Left kidney (tissue), 8 donors: ENCODE data around the gene MPDZ. TPM values are rescaled to one million over a fixed set of nuclear protein-coding genes. Genes with fewer than 3 reads are reported as not detected.

Experiments used
- DNase-seq: peaks from one replicate; pipeline ENCODE4 v3.0.0-alpha.2; 2013
- long read RNA-seq, 8 donors: transcript quantifications; one replicate each; lab custom pipeline, GENCODE V29; 2026
- polyA plus RNA-seq: library from polyadenylated mRNA; unstranded; fragments of 120-200 nt; gene quantifications from one replicate; pipeline ENCODE4 v1.2.1, GENCODE V29; 2013; ENCODE audit not compliant: insufficient read length

Gene MPDZ, protein sequence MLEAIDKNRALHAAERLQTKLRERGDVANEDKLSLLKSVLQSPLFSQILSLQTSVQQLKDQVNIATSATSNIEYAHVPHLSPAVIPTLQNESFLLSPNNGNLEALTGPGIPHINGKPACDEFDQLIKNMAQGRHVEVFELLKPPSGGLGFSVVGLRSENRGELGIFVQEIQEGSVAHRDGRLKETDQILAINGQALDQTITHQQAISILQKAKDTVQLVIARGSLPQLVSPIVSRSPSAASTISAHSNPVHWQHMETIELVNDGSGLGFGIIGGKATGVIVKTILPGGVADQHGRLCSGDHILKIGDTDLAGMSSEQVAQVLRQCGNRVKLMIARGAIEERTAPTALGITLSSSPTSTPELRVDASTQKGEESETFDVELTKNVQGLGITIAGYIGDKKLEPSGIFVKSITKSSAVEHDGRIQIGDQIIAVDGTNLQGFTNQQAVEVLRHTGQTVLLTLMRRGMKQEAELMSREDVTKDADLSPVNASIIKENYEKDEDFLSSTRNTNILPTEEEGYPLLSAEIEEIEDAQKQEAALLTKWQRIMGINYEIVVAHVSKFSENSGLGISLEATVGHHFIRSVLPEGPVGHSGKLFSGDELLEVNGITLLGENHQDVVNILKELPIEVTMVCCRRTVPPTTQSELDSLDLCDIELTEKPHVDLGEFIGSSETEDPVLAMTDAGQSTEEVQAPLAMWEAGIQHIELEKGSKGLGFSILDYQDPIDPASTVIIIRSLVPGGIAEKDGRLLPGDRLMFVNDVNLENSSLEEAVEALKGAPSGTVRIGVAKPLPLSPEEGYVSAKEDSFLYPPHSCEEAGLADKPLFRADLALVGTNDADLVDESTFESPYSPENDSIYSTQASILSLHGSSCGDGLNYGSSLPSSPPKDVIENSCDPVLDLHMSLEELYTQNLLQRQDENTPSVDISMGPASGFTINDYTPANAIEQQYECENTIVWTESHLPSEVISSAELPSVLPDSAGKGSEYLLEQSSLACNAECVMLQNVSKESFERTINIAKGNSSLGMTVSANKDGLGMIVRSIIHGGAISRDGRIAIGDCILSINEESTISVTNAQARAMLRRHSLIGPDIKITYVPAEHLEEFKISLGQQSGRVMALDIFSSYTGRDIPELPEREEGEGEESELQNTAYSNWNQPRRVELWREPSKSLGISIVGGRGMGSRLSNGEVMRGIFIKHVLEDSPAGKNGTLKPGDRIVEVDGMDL (N-terminal part only)
- polyA plus RNA-seq: 61.0 TPM
- long read RNA-seq, donor 1: 0 reads
- long read RNA-seq, donor 2, partial matches to known transcripts: 8 of 8 reads
- long read RNA-seq, donor 2, other reads (novel, unspliced or antisense): 0 of 8 reads
- long read RNA-seq, donor 3: 0 reads
- long read RNA-seq, donor 4: 0 reads
- long read RNA-seq, donor 5: 0 reads
- long read RNA-seq, donor 6: 0 reads
- long read RNA-seq, donor 7, partial matches to known transcripts: 5 of 5 reads
- long read RNA-seq, donor 7, other reads (novel, unspliced or antisense): 0 of 5 reads
- long read RNA-seq, donor 8: 0 reads

DNA sequence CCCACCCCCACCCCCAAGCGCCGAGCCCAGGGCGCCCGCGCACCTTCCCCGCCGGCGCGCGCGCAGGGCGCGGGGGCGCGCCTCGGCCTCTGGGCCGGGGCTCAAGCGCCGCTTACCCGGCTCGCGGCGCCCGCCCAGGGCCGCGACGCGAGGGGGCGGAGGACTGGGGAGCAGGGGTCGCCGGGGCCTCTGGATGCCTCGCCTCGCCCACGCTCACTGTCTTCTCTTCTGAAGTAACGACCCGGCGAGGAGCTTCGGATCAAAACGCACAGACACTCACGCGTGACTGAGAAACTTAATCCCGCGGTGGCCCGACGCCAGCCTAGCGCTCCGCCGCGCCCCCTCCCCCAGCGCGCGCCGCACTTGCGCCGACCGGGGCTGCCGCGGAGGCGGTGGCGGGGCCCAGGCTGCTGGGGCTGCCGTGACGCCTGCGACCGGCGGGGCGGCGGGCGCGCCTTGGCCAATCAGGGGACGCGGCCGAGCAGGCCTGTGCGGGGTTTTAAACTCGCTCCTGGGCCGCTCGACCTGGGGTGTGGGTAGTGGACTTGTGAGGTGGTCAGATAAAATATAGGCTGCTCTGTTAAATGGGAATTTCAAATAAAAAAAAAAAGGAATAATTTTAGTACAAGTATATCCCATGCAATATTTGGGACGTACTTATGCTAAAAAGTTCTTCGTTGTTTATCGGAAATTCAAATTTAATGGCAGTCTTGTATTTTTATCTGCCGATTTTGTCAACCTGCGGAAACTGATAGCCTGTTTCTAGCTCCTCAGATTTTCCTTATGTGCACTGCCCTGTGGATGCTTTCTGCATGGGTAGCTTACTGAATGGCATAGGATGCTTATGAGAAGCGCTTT is at the start of gene MPDZ:
Gene MPDZ (minus strand): TSS at position 409 of the 858 bp plus-strand sequence. CDS start 29,377 bp downstream, outside the sequence.
- peak; percentile 75 for DNase-seq

DNA sequence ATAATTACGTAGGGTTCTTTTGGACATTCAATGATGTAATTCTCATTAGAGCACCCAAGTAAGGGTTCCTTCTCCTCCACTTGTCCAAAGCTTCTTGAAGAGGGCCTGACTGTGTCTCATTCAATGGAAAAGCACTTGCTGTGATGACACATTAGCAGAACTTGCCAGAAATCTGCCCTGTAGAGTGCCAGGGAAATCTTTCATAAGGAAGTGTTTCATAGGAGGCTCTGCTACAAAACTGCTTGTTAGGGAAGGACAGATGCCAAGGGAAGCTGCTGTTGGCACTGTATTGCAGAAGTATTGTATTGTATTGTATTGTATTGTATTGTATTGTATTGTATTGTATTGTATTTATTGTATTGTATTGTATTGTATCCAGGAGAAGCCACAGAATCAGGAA is 45.5 kb upstream of the MPDZ start:
- no peak for DNase-seq

DNA sequence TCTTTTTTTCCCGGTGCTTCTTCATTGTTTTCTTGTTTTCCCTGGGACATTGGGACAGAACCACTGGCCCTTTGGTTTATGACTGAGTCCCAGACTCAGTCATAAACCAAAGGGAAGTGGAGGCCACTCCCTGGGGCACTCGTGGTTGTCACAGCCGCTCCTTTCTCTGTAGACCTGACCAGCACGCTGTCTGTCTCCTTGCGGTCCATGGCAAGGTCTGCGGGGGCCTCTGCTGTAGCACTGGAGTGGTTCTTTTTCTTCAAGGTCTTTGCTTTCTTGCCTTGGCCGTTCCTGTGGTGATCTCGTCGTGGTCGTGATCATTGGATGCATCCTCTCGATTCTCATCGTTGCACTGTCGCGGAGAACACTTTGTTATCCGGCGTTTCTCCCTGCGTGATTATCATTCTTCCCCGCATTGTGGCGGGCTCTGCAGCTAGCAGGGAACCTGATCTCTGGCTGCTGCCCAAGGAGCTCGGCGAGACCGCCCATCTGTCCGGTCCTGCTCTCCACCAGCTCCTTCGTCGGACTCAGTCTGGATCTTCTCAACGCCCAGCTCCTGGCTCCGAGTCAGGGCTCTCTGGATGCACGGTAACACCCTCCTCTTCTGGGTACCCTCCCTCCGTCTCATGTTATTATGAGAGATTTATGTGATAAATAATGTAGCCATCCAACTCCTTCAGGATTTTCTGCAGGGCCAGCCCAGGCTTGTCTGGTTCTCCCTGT is 43.5 kb upstream of the MPDZ start:
- no peak for DNase-seq

DNA sequence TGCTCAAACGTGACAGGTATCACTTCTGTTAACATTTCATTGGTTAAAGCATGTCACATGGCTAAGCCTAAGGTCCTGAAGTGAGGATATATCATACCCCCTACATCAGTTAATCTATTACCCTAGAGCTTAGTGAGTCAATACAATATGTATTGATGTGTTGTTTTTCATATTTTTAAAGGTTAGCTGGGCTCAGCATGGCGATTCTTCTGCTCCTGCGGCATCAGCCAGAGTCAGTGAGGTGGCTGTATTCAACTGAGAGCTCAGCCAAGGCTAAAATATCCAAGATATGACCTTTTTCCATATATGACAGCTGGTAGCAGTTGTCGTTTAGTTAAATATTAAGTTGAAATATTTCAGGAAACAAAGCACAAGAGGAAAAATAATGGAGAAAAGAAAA is 38.5 kb upstream of the MPDZ start:
- DNase-seq: no peak

DNA sequence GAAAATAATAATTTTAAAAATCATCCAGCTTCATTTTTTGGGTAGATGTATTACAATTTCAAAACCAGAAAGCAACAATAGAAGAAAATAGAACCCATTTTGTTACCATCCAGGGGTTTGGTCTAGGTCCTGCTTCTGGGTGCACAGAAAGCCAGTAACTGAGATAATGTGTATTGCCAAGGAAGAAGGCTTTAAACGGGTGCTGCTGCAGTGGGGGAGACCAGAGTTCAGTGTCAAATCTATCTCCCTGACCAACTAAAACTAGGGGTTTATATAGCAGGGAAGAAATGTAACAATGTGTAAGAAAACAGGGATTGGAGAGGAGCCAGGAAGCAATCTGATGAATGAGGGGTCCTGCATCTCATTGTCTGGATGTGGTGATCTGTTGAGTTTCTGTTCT is 17.5 kb upstream of the MPDZ start:
- no peak for DNase-seq

DNA sequence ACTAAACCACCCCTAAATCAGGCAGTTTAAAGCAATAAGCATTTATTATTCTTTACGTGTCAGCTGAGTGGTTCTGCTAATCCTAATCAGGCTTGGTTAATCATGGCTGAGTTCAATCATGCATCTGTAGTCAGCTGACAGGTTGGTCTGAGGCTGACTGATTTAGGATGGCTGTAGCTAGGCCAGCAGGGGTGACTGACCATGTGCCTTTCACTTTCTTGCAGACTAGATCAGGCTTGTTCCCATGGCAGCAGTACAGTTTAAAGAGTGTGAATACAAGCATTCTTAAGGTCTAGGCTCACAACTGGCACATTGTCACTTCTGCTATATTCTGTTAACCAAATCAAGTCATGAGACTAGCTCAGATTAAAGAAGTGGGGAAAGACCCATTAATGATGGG is 16.1 kb upstream of the MPDZ start:
- no peak for DNase-seq

DNA sequence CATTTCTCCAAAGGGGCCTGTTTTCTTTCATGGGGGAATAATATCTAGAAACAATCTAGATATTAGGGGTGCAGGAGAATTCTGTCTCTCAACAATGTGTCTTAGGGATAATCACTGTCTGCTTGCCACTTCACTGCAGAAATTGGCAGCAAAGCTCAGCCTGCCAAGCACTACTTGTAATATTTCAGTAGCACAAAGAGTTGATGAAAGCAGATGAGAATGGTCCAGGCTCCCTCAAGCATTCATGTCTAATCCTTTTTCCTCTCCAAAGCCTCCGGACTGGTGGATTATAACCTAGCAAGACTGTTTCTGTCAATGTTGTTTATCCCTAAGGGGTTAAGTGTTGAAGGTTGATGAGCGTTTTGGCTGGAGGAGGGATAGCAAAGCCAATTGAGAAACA is 13.3 kb upstream of the MPDZ start:
- no peak for DNase-seq

DNA sequence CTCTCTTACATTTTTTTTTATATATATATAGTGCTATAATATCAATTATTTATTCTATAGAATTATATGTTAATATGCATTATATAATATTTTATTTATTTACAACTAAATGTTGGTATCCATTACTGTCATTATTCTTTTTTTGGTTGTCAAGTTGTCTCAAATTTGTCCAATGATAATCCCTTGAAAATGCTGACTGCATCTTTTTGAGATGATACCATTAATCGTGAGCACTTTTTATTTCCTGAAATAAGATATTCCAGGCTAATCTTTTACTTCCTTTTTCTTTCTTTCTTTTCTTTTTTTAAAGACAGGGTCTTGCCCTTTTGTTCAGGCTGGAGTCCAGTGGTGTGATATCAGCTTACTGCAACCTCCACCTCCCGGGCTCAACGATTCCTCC is 12.7 kb upstream of the MPDZ start:
- DNase-seq: no peak

DNA sequence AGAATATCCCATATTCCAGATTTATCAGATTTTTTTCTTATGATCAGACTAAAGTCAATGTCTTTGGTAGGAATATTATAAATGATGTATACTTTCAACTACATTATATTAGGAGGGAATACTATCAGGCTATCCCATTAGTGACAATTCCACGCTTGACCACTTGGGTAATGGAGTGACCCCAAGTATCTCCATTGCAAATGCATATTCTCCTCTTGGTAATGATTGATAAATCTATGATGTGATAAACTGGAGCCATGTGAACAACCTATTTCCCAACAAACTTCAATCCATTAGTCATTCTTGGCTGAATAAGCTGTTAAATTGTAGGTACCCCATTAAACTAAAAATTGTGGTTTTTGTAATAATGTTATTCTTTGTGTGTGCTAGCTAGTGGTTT is 12.2 kb upstream of the MPDZ start:
- no peak for DNase-seq

DNA sequence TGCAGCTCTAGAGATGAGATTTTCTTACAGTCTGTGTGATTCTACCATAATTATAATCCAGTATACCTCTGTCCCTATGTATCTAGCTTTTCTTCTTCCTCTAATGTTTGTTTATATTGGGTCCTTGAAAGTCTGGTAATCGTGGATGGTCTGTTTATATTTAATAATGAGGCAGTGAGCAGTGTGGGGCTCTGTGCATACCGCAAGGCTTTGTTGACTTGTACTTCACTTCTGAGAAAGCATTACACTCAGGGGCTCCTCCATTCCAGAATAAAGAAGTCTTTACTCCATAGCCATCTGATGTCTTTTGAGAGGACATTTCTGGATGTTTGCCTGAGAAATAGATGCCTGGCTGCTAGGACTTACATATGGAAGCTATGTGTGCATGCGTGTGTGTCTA is 4.5 kb upstream of the MPDZ start:
- DNase-seq: no peak

DNA sequence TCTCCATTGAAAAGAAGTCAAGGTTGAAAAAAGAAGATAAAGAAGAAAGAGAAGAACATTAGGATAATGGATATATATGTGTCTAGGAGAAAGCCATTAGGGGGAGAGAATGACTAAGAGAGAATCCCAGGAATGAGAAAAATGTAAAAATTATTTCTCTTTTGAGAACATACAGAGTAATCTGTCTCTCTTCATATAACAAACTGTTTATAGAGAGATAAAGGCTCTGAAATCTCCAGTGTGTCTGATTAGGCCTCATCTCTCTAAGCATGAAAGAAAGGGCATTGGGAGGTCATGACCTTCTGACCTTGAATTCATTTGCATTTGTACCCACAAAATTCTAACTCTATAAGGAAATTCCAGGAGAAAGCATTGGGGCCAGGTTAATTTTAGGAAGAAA is 3.5 kb upstream of the MPDZ start:
- DNase-seq: no peak

DNA sequence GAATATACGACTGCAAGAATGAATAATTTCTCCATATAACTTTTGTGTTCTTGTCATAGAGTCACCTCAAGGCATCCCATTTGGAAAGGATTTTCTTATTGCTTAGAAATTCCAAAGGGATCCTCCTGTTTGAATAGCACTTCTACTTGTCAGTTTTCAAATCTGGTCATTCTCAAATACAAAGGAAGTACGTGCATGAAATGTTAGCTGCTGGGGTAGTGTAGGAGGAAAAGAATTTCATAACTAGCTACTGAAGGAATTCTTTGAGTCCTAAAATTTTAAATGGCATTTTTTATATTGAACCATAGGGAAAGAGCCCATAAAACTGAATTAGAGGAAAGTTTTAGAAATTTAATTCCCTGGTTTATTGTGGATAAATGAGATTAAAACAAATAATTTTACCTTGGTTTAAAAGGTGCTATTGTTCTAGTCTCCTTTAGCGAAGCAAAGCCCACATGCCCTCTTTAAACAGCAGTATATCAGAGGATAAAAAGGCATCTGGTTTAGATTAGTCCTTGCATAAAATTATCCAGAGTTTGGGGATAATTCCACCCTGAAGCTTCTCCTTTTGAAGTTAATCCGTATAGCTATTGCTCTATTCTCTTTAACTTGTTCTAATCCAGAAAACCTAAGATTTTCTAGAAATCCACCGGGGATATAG is 2.0 kb upstream of the MPDZ start:
- no peak for DNase-seq

DNA sequence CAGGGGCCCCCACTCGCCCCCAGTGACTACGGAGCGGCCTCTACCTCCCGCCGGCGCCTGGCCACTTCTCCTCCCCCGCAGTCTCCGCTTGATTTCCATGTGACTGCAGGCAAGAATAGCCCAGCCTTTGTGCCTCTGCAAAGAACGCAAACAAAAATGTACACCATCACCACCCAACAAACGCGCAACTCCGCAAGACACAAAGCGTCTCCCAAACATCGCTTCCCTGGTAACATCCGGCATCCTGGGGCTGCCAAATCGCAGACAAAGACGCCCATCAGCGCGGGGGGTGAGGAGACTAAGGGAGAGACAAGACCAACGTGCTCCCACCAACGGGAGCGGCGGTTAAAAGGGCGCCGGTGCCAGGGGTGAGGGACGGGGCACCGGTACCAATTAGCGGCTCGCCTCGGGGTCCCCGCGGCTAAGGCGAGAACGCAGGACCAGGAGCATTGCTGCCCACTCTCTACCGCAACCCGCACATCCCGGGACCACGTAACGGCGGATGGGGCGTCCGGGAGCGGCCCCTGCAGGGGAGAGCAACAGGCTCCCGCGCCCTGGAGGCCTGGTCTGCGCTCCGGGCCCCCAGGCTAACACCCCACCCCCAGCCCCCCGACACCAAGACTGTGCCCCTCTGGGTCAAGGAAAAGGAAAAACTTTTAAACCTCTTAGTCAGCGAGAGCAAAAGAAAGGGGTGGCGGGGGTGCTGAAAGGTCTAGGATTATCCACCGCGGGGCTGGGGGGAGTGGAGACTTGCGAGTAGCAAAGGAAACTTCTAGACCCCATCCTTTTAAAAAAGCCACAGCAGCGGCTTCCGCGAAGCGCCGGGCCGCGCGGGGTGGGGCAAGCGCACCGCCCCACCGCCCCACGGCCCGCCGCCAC is 885 bp downstream of the MPDZ start:
- DNase-seq: peak; percentile 60

DNA sequence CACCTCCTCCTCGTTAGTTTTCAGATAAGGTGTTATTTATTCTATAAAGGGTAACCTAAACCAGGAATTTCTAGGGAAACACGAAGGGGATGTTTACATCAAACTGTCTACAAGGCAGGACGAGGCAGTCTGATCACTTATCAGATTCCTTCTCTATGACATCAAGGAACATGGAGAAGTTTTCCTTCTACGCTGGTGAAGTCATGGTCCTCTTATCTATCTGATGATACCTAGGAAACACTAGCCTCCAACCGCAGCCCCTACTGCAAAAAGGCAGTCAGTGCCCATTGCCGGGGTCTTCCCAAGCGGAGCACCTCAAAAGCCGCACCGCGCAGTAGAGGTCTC is 1.5 kb downstream of the MPDZ start:
- DNase-seq: no peak

DNA sequence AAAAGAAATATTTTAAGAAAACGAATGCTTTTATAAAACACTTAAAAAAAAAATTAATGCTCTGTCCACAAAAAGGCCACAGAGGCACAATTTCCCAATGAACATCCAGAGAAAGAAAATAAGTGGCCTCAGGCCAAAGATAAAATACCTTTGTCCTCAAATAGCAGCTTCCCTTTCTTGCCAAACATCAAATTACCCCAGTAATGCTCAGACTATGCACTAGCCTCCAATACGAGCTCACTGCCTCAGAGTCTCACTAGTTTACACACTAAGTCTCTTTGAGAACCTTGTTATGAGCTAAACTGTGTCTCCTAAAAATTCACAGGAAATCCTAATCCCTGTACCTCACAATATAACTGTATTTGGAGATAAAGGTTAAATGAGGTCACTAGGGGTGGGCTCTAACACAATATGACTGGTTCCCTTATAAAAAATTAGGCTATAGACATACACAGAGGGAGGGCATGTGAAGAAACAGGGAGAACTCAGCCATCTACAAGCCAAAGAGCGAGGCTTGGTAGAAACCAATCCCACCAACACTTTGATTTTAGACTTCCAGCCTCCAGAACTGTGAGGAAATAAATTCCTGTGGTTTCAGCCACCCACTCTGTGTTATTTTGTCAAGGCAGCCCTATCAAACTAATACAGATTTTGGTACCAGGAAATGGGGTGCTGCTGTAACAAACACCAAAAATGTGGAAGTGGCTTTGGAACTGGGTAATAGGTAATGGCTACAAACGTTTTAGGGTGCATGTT is 4.4 kb downstream of the MPDZ start:
- DNase-seq: no peak

DNA sequence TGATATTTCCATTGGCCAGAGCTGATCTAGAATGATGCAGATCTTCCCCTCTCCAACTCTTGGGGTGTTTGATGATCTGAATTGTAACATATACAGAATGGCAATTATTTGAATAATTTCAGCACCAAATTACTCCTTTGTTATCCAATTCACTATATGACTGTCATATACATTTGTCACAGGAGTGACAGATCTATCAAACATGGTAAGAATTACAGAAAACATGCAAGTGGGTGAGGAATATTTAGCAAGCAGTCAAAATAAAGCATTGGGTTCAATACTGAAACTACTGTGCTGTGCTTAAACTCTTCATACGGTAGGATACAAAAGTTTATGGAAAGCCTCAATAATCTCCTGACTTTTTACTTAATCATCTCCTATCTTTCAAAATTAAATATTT is 8.8 kb downstream of the MPDZ start:
- no peak for DNase-seq

DNA sequence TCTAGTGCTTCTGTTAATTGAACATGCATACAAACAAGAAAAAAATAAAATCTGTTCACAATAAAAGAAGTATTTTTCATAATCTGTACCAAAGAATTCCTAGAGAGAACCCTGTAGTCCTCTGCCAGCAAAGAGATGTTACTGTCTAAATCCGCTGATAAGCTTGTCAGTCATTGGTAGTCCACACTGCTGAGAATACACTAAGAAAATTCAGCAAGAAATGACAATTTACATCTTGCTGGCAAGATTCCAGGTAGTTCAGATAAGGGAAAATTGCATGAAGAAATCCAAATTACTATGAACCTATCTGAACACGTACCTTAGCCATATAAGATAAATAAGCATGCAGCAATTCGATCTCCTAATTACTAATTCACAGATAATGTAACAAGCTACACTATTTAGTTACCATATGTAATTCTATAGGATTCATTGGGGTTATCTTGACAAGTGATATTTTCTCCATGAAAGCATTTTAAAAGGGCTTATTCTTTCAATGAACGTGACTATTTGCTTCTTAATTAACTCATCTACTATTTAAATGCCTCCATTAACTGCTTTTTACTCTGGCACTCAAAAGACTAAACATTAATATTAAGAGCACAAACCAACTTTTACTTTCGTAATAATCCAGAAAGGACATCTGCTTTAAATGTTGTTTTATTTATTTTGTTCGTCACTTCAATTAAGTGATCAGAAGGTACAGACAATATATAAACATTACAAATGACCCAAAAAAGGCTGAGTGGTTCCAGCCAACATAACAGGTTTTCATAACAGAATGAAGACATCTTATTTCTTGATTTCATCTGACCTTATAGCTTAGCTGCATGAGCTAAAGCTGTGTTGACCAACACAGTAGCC is 9.7 kb downstream of the MPDZ start:
- no peak for DNase-seq
